Sigmoid colon (tissue), 3 donors: ENCODE measurements around the gene PROB1.

Source experiments
- CTCF ChIP-seq, 4 experiments: fragments of 450-650 bp in 3 of 4; fragments of 200-600 bp in 1 of 4; IDR thresholded peaks; one replicate each; pipeline ENCODE4 v1.5.1; 2016 to 2019; ENCODE audit warnings: antibody characterized with exemption in 4 of 4, mild to moderate bottlenecking in 3 of 4, moderate library complexity in 2 of 4
- POLR2A ChIP-seq, 2 donors: fragments of 450-650 bp; IDR thresholded peaks; one replicate each; pipeline ENCODE4 v1.6.1; 2016; ENCODE audit warnings: antibody characterized with exemption in 2 of 2, mild to moderate bottlenecking in 2 of 2, moderate library complexity in 2 of 2

- TF ChIP-seq CTCF (IDR thresholded peaks at IDR 0.05) = no peak
- no peak for TF ChIP-seq POLR2A (IDR thresholded peaks at IDR 0.05)
These were observed 1.1 kb upstream of the PROB1 start for GRCh38 chr5:139395844-139396640.
